A549 (cell line): Measurements from ENCODE around the gene DELE1. TPM values are rescaled to one million over a fixed set of nuclear protein-coding genes. Genes with fewer than 3 reads are reported as not detected.

Experiments
- ATAC-seq, 2 experiments: fragments of 200-7000 bp in 1 of 2; fragments of >200 bp in 1 of 2; cut with Nextera tagmentation in 1 of 2; cut with Tn5 transposase in 1 of 2; 3 replicates each; pipeline versions ENCODE4 v1.8.0 to v1.9.1; 2018 to 2020; ENCODE audit warnings: mild to moderate bottlenecking in 1 of 2, moderate library complexity in 1 of 2
- CTCF ChIA-PET: fragments of 300-600 bp; sonication (Branson Sonifier 250); formaldehyde crosslinking; extraction: SDS; loops from one replicate; lab custom pipeline; 2021; ENCODE audit warnings: antibody characterized with exemption, inconsistent platforms; lab: Yijun Ruan, JAX
- POLR2A ChIA-PET: fragments of 350-600 bp; formaldehyde crosslinking; extraction: SDS; loops from one replicate; lab custom pipeline; 2021; ENCODE audit warnings: antibody characterized with exemption, inconsistent platforms; lab: Yijun Ruan, JAX
- DNase-seq, 2 experiments: peaks; one replicate each; pipeline versions ENCODE4 v3.0.0 to v3.0.0-alpha.2; 2011 to 2016; ENCODE audit warnings: low read depth in 1 of 2, low spot score in 1 of 2
- FAIRE-seq: peaks from 2 replicates; lab custom pipeline; 2011; peaks lifted over from hg19 to GRCh38; lab: Jason Lieb, UNC
- H3K27ac ChIP-seq, 2 experiments: fragments of >200 bp; sonication (Bioruptor Twin); formaldehyde crosslinking; 3 replicates each; pipeline ENCODE4 v1.5.1; 2016 to 2017
- H3K4me1 ChIP-seq: fragments of >200 bp; sonication (Bioruptor Twin); formaldehyde crosslinking; 3 replicates; pipeline ENCODE4 v1.6.1; 2016
- H3K4me2 ChIP-seq: fragments of >200 bp; sonication (Bioruptor Twin); formaldehyde crosslinking; 3 replicates; pipeline ENCODE4 v1.6.1; 2016
- H3K4me3 ChIP-seq: fragments of >200 bp; sonication (Bioruptor Twin); formaldehyde crosslinking; 3 replicates; pipeline ENCODE4 v1.5.1; 2016
- H3K9me3 ChIP-seq: fragments of >200 bp; sonication (Bioruptor Twin); formaldehyde crosslinking; 3 replicates; pipeline ENCODE4 v1.6.1; 2016
- ATOH8 ChIP-seq: fragments of 250-450 bp; sonication (Bioruptor Pico); IDR thresholded peaks from 2 replicates; pipeline ENCODE4 v1.5.0; 2020; ENCODE audit warnings: low read depth, mild to moderate bottlenecking, moderate library complexity
- CBX2 ChIP-seq: fragments of 200-600 bp; sonication (generic); IDR thresholded peaks from 2 replicates; pipeline ENCODE4 v1.6.1; 2016; ENCODE audit warnings: low read depth, mild to moderate bottlenecking, borderline replicate concordance
- CEBPB ChIP-seq, 2 experiments: fragments of >200 bp in 1 of 2; sonication (Bioruptor Twin) in 1 of 2; formaldehyde crosslinking in 1 of 2; IDR thresholded peaks; 2 replicates each; pipeline ENCODE4 v1.6.1; 2012 to 2016
- CHD2 ChIP-seq: fragments of 150-350 bp; IDR thresholded peaks from 2 replicates; pipeline ENCODE4 v1.6.1; 2014; ENCODE audit warnings: low read length; ENCODE audit not compliant: partially characterized antibody
- CHD4 ChIP-seq: fragments of 200-600 bp; sonication (generic); IDR thresholded peaks from 2 replicates; pipeline ENCODE4 v1.6.1; 2016; ENCODE audit warnings: antibody characterized with exemption, mild to moderate bottlenecking, borderline replicate concordance
- EHF ChIP-seq: fragments of 250-450 bp; sonication (Bioruptor Pico); IDR thresholded peaks from 2 replicates; pipeline ENCODE4 v1.5.0; 2020; ENCODE audit warnings: mild to moderate bottlenecking
- EHMT2 ChIP-seq: fragments of 200-600 bp; sonication (generic); IDR thresholded peaks from 2 replicates; pipeline ENCODE4 v1.6.1; 2016; ENCODE audit warnings: antibody characterized with exemption, low read depth, mild to moderate bottlenecking, moderate library complexity
- ELK1 ChIP-seq: fragments of 150-350 bp; IDR thresholded peaks from 2 replicates; pipeline ENCODE4 v1.6.1; 2014; ENCODE audit warnings: low read depth, mild to moderate bottlenecking, low read length
- EP300 ChIP-seq, 2 experiments: fragments of >200 bp; sonication (Bioruptor Twin); formaldehyde crosslinking; IDR thresholded peaks; 2 replicates in 1 of 2; 3 replicates in 1 of 2; pipeline ENCODE4 v1.6.1; 2016 to 2017
- ESRRA ChIP-seq: fragments of 150-350 bp; IDR thresholded peaks from 2 replicates; pipeline ENCODE4 v1.6.1; 2014; ENCODE audit warnings: mild to moderate bottlenecking, low read length, borderline replicate concordance
- FOSL2 ChIP-seq, 2 experiments: fragments of 450-650 bp in 1 of 2; fragments of >200 bp in 1 of 2; sonication (Bioruptor Twin) in 1 of 2; formaldehyde crosslinking; IDR thresholded peaks; 2 replicates each; pipeline versions ENCODE4 v1.5.0 to v1.6.1; 2016 to 2020; ENCODE audit warnings: mild to moderate bottlenecking in 1 of 2, moderate library complexity in 1 of 2
- FOXS1 ChIP-seq: fragments of 250-450 bp; sonication (Bioruptor Pico); IDR thresholded peaks from 2 replicates; pipeline ENCODE4 v1.5.0; 2020; ENCODE audit warnings: mild to moderate bottlenecking, moderate library complexity
- HOXB13 ChIP-seq: fragments of 250-450 bp; sonication (Bioruptor Pico); IDR thresholded peaks from 2 replicates; pipeline ENCODE4 v1.5.0; 2020; ENCODE audit warnings: low read depth, mild to moderate bottlenecking, moderate library complexity
- JUN ChIP-seq, 2 experiments: fragments of >200 bp; sonication (Bioruptor Twin); formaldehyde crosslinking; IDR thresholded peaks; 2 replicates in 1 of 2; 3 replicates in 1 of 2; pipeline ENCODE4 v1.6.1; 2016 to 2017
- JUNB ChIP-seq: fragments of >200 bp; sonication (Bioruptor Twin); formaldehyde crosslinking; IDR thresholded peaks from 2 replicates; pipeline ENCODE4 v1.6.1; 2016
- MAFK ChIP-seq: fragments of 450-650 bp; IDR thresholded peaks from 2 replicates; pipeline ENCODE4 v1.6.1; 2014; ENCODE audit not compliant: partially characterized antibody
- MAZ ChIP-seq: fragments of 150-350 bp; IDR thresholded peaks from 2 replicates; pipeline ENCODE4 v1.6.1; 2014; ENCODE audit warnings: antibody characterized with exemption, low read depth, low read length, borderline replicate concordance
- NFE2L2 ChIP-seq: fragments of 150-350 bp; conservative IDR thresholded peaks from 2 replicates; pipeline ENCODE4 v1.6.1; 2014; ENCODE audit warnings: low read length
- NPAS2 ChIP-seq: fragments of 250-450 bp; sonication (Bioruptor Pico); IDR thresholded peaks from 2 replicates; pipeline ENCODE4 v1.8.0; 2022; ENCODE audit warnings: mild to moderate bottlenecking, moderate library complexity, borderline replicate concordance
- PBX3 ChIP-seq: IDR thresholded peaks from 2 replicates; pipeline ENCODE4 v1.6.1; 2012
- PHF8 ChIP-seq: fragments of 200-600 bp; sonication (generic); IDR thresholded peaks from 2 replicates; pipeline ENCODE4 v1.6.1; 2016; ENCODE audit warnings: low read depth, mild to moderate bottlenecking, antibody characterized with exemption, moderate library complexity, borderline replicate concordance
- RAD21 ChIP-seq, 2 experiments: fragments of >200 bp in 1 of 2; sonication (Bioruptor Twin) in 1 of 2; formaldehyde crosslinking in 1 of 2; IDR thresholded peaks in 1 of 2; conservative IDR thresholded peaks in 1 of 2; 2 replicates in 1 of 2; 3 replicates in 1 of 2; pipeline ENCODE4 v1.6.1; 2012 to 2018; ENCODE audit warnings: inconsistent platforms in 1 of 2
- RCOR1 ChIP-seq: fragments of 150-350 bp; IDR thresholded peaks from 2 replicates; pipeline ENCODE4 v1.6.1; 2014; ENCODE audit warnings: antibody characterized with exemption, low read length, low read depth
- RFX5 ChIP-seq: fragments of 450-650 bp; IDR thresholded peaks from 2 replicates; pipeline ENCODE4 v1.7.1; 2014; ENCODE audit warnings: antibody characterized with exemption, mild to moderate bottlenecking, moderate library complexity
- SMC3 ChIP-seq: fragments of >200 bp; sonication (Bioruptor Twin); formaldehyde crosslinking; IDR thresholded peaks from 3 replicates; pipeline ENCODE4 v1.6.1; 2018; ENCODE audit warnings: inconsistent platforms
- TFCP2L1 ChIP-seq: fragments of 250-450 bp; sonication (Bioruptor Pico); IDR thresholded peaks from 2 replicates; pipeline ENCODE4 v1.5.0; 2021; ENCODE audit warnings: mild to moderate bottlenecking
- WGBS: methylation state at CpG from one replicate; pipeline ENCODE4 v1.1.6; 2017; ENCODE audit errors: missing lambda C conversion rate; 5-methylcytosine and 5-hydroxymethylcytosine counted together
- polyA plus RNA-seq, 4 experiments: library from polyadenylated mRNA; depleted of rRNA in 3 of 4; stranded (reverse); fragments of >200 nt; fragmentation: RNase III in 1 of 4; extraction: RNeasy Plus Mini Kit Qiagen cat#74134 plus additional on column Dnase treatment in 1 of 4; gene quantifications; 2 replicates in 3 of 4; 3 replicates in 1 of 4; pipeline ENCODE4 v1.2.3, GENCODE V29; 2011 to 2017

DELE1 gene
- polyA plus RNA-seq, 2 of the 4 experiments (the other 2 are of a cell fraction) = 41.2 to 60.1 TPM

- TF ChIP-seq CEBPB (IDR thresholded peaks at IDR 0.05) (no peak), ATOH8 (CRISPR knock-in tag) (no peak), RAD21 (conservative IDR thresholded peaks at IDR 0.05 in 1 of 2, IDR thresholded peaks at IDR 0.05 in 1 of 2) (no peak), PBX3 (no peak), HOXB13 (CRISPR knock-in tag) (no peak), MAFK (no peak), RFX5 (no peak)
- CTCF ChIA-PET = interaction anchor here (1.6 to 2.2 kb wide), 3 partner anchors 10 to 63 kb away, joined by 3 to 5 read pairs (median 4); no protein-coding TSS in a partner anchor
- no peak for FAIRE-seq
- no peak overlapping the region for H3K4me2 ChIP-seq
- 81% methylated on average over 4 of the region's 4 CpGs for WGBS
- H3K4me1 ChIP-seq = no peaks in the 10 kb centered on the region
- H3K4me3 ChIP-seq = no peak overlapping the region
- no peak overlapping the region for H3K27ac ChIP-seq
- DNase-seq = no peak
- no peak for ATAC-seq
- H3K9me3 ChIP-seq = no peaks in the 10 kb centered on the region
- POLR2A ChIA-PET = no interaction called here
Observed at GRCh38 chr5:141897425-141897824, 26.2 kb upstream of the DELE1 start.

- no peak for FAIRE-seq
- CTCF ChIA-PET = interaction anchor here (1.3 to 6.6 kb wide), 2 partner anchors 18 to 62 kb away, joined by 5 to 54 read pairs; partner anchors contain the start of gene PCDH1
- no peak overlapping the region for H3K4me2 ChIP-seq
Observed at GRCh38 chr5:141898448-141899049, 25.1 kb upstream of the DELE1 start.

GRCh38 chr5:141902015-141902814 is 21.5 kb upstream of the DELE1 start:
- no peak overlapping the region for H3K4me3 ChIP-seq
- H3K9me3 ChIP-seq = peaks cover 2% of the 10 kb centered on the region; the same call in 1 of the 3 replicates
- ChIA-PET CTCF (interaction anchor here (1.2 to 6.6 kb wide), 2 partner anchors 21 to 145 kb away, joined by 6 to 54 read pairs; partner anchors contain the start of gene PCDH1), POLR2A (interaction anchor here (1.9 kb wide), 1 partner anchor 21 kb away, joined by 5 read pairs; the partner anchor contains the start of gene DELE1)
- H3K4me1 ChIP-seq = no peaks in the 10 kb centered on the region
- H3K27ac ChIP-seq = no peak overlapping the region
- ATAC-seq (peak in 1 of 2 experiments; percentile 39; a peak in 2 of 6 replicates), DNase-seq (no peak), FAIRE-seq (no peak)
- no peak overlapping the region for H3K4me2 ChIP-seq
- WGBS = 30% methylated on average over 5 of the region's 5 CpGs
- TF ChIP-seq FOXS1 (CRISPR knock-in tag) = no peak
- TF ChIP-seq CBX2 = no peak
- TF ChIP-seq CHD2 = no peak
- no peak for TF ChIP-seq EHF
- TF ChIP-seq NPAS2 (CRISPR knock-in tag) = no peak
- TF ChIP-seq FOSL2 (IDR thresholded peaks at IDR 0.05) = no peak
- no peak for TF ChIP-seq FOSL2 (CRISPR knock-in tag; IDR thresholded peaks at IDR 0.05)
- no peak for TF ChIP-seq CHD4
- TF ChIP-seq JUNB = no peak
- no peak for TF ChIP-seq PBX3
- TF ChIP-seq NFE2L2 = no peak
- TF ChIP-seq EHMT2 = no peak
- TF ChIP-seq TFCP2L1 = no peak
- TF ChIP-seq PHF8 = no peak
- no peak for TF ChIP-seq RCOR1

More at GRCh38 chr5:141898448-141899049, 25.1 kb upstream of the DELE1 start:
- Histone ChIP-seq H3K9me3 (no peaks in the 10 kb centered on the region), H3K4me1 (no peaks in the 10 kb centered on the region), H3K27ac (no peak overlapping the region), H3K4me3 (no peak overlapping the region)
- DNase-seq = no peak
- no peak for TF ChIP-seq SMC3
- TF ChIP-seq ELK1 = no peak
- no peak for TF ChIP-seq MAZ
- no peak for TF ChIP-seq JUN (IDR thresholded peaks at IDR 0.05)
- TF ChIP-seq NPAS2 (CRISPR knock-in tag) = no peak
- no peak for TF ChIP-seq TFCP2L1
- no peak for TF ChIP-seq RFX5
- TF ChIP-seq CHD2 = no peak
- TF ChIP-seq EP300 (IDR thresholded peaks at IDR 0.05) = no peak
- TF ChIP-seq ESRRA = no peak
- no peak for TF ChIP-seq MAFK
- TF ChIP-seq, all 56 proteins: peak for 0
- POLR2A ChIA-PET = no interaction called here
- no peak for ATAC-seq
- 28% methylated on average over 2 of the region's 2 CpGs for WGBS
